Epithelial cell of proximal tubule (primary cell): Measurements from ENCODE around the gene FCF1. TPM values are rescaled to one million over a fixed set of nuclear protein-coding genes. Genes with fewer than 3 reads are reported as not detected.

ENCODE experiments used
- DNase-seq: peaks from one replicate; pipeline ENCODE4 v3.0.0-alpha.2; 2011; ENCODE audit warnings: low read depth
- H3K4me3 ChIP-seq: 2 replicates; pipeline ENCODE4 v1.5.1; 2011; ENCODE audit warnings: low read depth, mild to moderate bottlenecking, low read length
- total RNA-seq: library from RNA; depleted of rRNA; stranded (reverse); fragments of >200 nt; gene quantifications from 2 replicates; pipeline ENCODE4 v1.2.3, GENCODE V29; 2015
- TF ChIP-seq, protein P1 (sequence below): conservative IDR thresholded peaks from 2 replicates; pipeline ENCODE4 v1.5.1; 2012; ENCODE audit warnings: low read depth, mild to moderate bottlenecking, low read length

The FCF1 gene
- total RNA-seq, 1 donor from 2014 or later, result 21.4 TPM

DNA sequence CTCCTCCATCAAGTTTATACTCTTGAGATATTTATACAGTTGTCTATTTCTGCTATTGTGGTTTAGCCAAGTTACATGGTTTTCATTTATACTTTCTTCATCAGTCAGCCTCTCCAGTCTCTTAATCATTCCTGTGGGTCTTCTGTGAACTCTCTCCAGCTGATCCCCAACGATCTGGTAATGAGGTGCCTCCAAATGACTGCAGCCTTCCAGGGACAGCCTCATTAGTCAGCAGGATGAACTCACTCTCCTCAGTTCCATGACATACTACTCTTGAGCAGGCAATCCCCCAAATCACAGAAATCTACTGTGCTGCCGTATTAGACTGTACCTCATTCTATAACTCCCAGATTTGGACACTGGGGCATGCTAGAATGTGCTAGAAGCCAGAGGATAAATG is 15.4 kb upstream of the FCF1 start:
- DNase-seq, result no peak
- TF ChIP-seq, protein P1, sequence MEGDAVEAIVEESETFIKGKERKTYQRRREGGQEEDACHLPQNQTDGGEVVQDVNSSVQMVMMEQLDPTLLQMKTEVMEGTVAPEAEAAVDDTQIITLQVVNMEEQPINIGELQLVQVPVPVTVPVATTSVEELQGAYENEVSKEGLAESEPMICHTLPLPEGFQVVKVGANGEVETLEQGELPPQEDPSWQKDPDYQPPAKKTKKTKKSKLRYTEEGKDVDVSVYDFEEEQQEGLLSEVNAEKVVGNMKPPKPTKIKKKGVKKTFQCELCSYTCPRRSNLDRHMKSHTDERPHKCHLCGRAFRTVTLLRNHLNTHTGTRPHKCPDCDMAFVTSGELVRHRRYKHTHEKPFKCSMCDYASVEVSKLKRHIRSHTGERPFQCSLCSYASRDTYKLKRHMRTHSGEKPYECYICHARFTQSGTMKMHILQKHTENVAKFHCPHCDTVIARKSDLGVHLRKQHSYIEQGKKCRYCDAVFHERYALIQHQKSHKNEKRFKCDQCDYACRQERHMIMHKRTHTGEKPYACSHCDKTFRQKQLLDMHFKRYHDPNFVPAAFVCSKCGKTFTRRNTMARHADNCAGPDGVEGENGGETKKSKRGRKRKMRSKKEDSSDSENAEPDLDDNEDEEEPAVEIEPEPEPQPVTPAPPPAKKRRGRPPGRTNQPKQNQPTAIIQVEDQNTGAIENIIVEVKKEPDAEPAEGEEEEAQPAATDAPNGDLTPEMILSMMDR, result no peak
- no peak overlapping the region for H3K4me3 ChIP-seq

- TF ChIP-seq, protein P1, result no peak
- DNase-seq, result no peak
- no peak overlapping the region for H3K4me3 ChIP-seq
These were observed 15.0 kb upstream of the FCF1 start for GRCh38 chr14:74697976-74698375.

GRCh38 chr14:74698465-74698864 is 14.5 kb upstream of the FCF1 start:
- DNase-seq, result no peak
- TF ChIP-seq, protein P1, result no peak
- no peak overlapping the region for H3K4me3 ChIP-seq

GRCh38 chr14:74702293-74702692 is 10.7 kb upstream of the FCF1 start:
- TF ChIP-seq, protein P1, result no peak
- DNase-seq, result no peak
- no peak overlapping the region for H3K4me3 ChIP-seq

GRCh38 chr14:74703043-74703442 is 9.9 kb upstream of the FCF1 start:
- TF ChIP-seq, protein P1, result no peak
- DNase-seq, result no peak
- no peak overlapping the region for H3K4me3 ChIP-seq

GRCh38 chr14:74704656-74705055 is 8.3 kb upstream of the FCF1 start:
- TF ChIP-seq, protein P1, result no peak
- no peak for DNase-seq
- H3K4me3 ChIP-seq, result no peak overlapping the region

DNA sequence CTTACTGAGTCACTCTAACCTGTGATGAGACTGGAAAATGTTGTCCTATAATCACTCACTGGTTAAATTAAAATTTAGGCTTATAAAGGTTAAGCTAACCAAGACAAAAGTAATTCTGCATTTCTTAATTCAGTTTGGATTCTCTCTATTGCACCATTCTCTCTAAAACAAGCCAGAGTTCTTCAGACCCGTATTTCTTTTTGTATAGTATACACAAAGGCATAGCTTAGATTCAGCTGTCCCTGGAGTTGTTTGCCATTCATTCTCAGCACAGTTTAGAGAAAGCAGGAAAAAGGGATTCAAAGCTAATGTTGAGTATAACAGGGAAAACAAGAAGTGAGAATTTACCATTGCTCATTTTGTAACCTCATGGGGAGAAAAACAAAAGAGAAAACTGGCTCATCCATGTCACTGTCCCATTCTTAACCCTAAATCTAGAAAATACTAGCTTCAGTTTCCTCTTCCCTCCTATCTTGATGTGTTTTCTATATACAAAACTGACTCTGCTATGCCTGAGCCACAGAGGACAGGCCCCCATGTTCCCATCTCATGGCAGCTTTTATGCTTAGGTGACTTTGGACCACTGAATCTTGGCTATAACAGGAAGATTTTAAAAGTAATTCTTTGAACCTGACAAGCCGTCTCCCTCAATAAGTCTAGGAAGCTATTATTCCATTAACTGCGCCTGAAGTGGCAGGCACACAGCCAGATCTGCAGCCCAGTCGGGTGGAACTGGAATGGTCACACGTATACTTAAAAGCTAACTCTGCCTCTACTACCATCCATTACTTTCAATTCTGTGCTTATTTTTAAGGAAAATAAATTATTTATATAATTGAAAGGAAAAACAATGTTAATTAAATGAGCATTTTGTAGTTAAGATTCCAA is 7.1 kb upstream of the FCF1 start:
- peak overlapping the region; percentile 19 for H3K4me3 ChIP-seq
- DNase-seq, result no peak
- TF ChIP-seq, protein P1, result no peak
